Caco-2 (cell line): ENCODE data around the gene INPP4B. TPM values are rescaled to one million over a fixed set of nuclear protein-coding genes. Genes with fewer than 3 reads are reported as not detected.

Source experiments
- BruUV-seq: library from RNA; stranded (reverse); fragments of 400-500 nt; replicated peaks from 2 replicates; lab custom pipeline; 2021; lab: Mats Ljungman, UMichigan
- CTCF ChIA-PET: fragments of 300-600 bp; sonication (Branson Sonifier 250); formaldehyde crosslinking; loops from one replicate; lab custom pipeline; 2022; ENCODE audit warnings: antibody characterized with exemption; lab: Charles Lee
- POLR2A ChIA-PET: fragments of 300-600 bp; sonication (Branson Sonifier 250); formaldehyde crosslinking; loops from one replicate; lab custom pipeline; 2022; ENCODE audit warnings: antibody characterized with exemption; lab: Charles Lee
- DNase-seq, 2 experiments: peaks; one replicate each; pipeline versions ENCODE4 v3.0.0 to v3.0.0-alpha.2; 2020 to 2022
- H3K27me3 ChIP-seq: replicated peaks from 2 replicates; pipeline ENCODE4 v1.6.0; 2011; ENCODE audit warnings: low read length; ENCODE audit not compliant: control insufficient read depth, insufficient read depth
- H3K36me3 ChIP-seq: 2 replicates; pipeline ENCODE4 v1.5.1; 2011; ENCODE audit warnings: low read length; ENCODE audit not compliant: control insufficient read depth, insufficient read depth
- H3K4me1 ChIP-seq: fragments of 250-450 bp; sonication (Bioruptor Pico); 2 replicates; pipeline ENCODE4 v1.5.1; 2020; ENCODE audit warnings: mild to moderate bottlenecking
- H3K4me3 ChIP-seq: 2 replicates; pipeline ENCODE4 v1.5.1; 2011; ENCODE audit warnings: low read depth, mild to moderate bottlenecking, control low read depth, low read length
- H3K9me3 ChIP-seq: fragments of 250-450 bp; sonication (Bioruptor Pico); 2 replicates; pipeline ENCODE4 v1.5.1; 2020; ENCODE audit warnings: mild to moderate bottlenecking, moderate library complexity
- H3K27ac Mint-ChIP-seq: one replicate; pipeline ENCODE4 v1.8.0; 2022; ENCODE audit warnings: mixed read lengths; ENCODE audit not compliant: unreplicated experiment
- H3K27me3 Mint-ChIP-seq: one replicate; pipeline ENCODE4 v1.8.0; 2022; ENCODE audit warnings: mixed read lengths; ENCODE audit not compliant: insufficient read depth, unreplicated experiment
- H3K36me3 Mint-ChIP-seq: one replicate; pipeline ENCODE4 v1.8.0; 2022; ENCODE audit warnings: mild to moderate bottlenecking, mixed read lengths; ENCODE audit not compliant: insufficient read depth, unreplicated experiment
- H3K4me1 Mint-ChIP-seq: one replicate; pipeline ENCODE4 v1.8.0; 2022; ENCODE audit warnings: low read depth, mixed read lengths; ENCODE audit not compliant: unreplicated experiment
- H3K4me3 Mint-ChIP-seq: one replicate; pipeline ENCODE4 v1.8.0; 2022; ENCODE audit warnings: mild to moderate bottlenecking, moderate library complexity, mixed read lengths; ENCODE audit not compliant: unreplicated experiment
- H3K9me3 Mint-ChIP-seq: one replicate; pipeline ENCODE4 v1.8.0; 2022; ENCODE audit warnings: mixed read lengths; ENCODE audit not compliant: unreplicated experiment
- CTCF ChIP-seq, 2 experiments: fragments of 200-600 bp in 1 of 2; IDR thresholded peaks; 1 replicate in 1 of 2; 2 replicates in 1 of 2; pipeline versions ENCODE4 v1.5.1 to v1.8.0; 2011 to 2022; ENCODE audit warnings: antibody characterized with exemption in 1 of 2, control low read depth in 1 of 2, inconsistent platforms in 1 of 2, low read depth in 1 of 2, low read length in 1 of 2, mild to moderate bottlenecking in 1 of 2, moderate library complexity in 1 of 2; ENCODE audit not compliant: insufficient read depth in 1 of 2, severe bottlenecking in 1 of 2, unreplicated experiment in 1 of 2
- intact Hi-C: fragments of 100-400 bp; cut with micrococcal nuclease; formaldehyde crosslinking; loops from one replicate; pipeline ENCODE4 v1.10.0; 2022; ENCODE audit not compliant: unreplicated experiment
- total RNA-seq: library from RNA; stranded (reverse); gene quantifications from 2 replicates; pipeline ENCODE4 v1.2.3, GENCODE V29; 2022

Gene INPP4B
- total RNA-seq, 1 experiment from 2014 or later, result 10.3 TPM

- H3K4me1 Mint-ChIP-seq, result peaks cover 10% of the 10 kb centered on the region
- H3K27me3 Mint-ChIP-seq, result no peaks in the 10 kb centered on the region
- no peak overlapping the region for H3K27ac Mint-ChIP-seq
- H3K36me3 Mint-ChIP-seq, result no peaks in the 10 kb centered on the region
- no peak for DNase-seq
- H3K9me3 Mint-ChIP-seq, result no peaks in the 10 kb centered on the region
- H3K4me3 Mint-ChIP-seq, result no peak overlapping the region
- BruUV-seq, result no TSS peak
- Histone ChIP-seq H3K4me1 (peaks cover 26% of the 10 kb centered on the region), H3K27me3 (no peaks in the 10 kb centered on the region), H3K36me3 (no peaks in the 10 kb centered on the region), H3K9me3 (no peaks in the 10 kb centered on the region), H3K4me3 (no peak overlapping the region)
- ChIA-PET POLR2A (no interaction called here), CTCF (no interaction called here)
- TF ChIP-seq CTCF (IDR thresholded peaks at IDR 0.05; ENCODE audit: insufficient read depth in 1 of 2, low read depth in 1 of 2, low read length in 1 of 2, severe bottlenecking in 1 of 2, unreplicated experiment in 1 of 2), result no peak
- intact Hi-C loops, result no loop called here
Observed at GRCh38 chr4:142380052-142380602, 466.0 kb downstream of the INPP4B start.

GRCh38 chr4:142379277-142380051, 466.6 kb downstream of the INPP4B start:
- no peaks in the 10 kb centered on the region for H3K9me3 Mint-ChIP-seq
- H3K27me3 ChIP-seq, result no peaks in the 10 kb centered on the region
- intact Hi-C loops, result no loop called here

GRCh38 chr4:142378179-142378578, 467.9 kb downstream of the INPP4B start:
- Mint-ChIP-seq H3K4me3 (no peak overlapping the region), H3K9me3 (no peaks in the 10 kb centered on the region), H3K27ac (no peak overlapping the region), H3K4me1 (peaks cover 15% of the 10 kb centered on the region), H3K36me3 (no peaks in the 10 kb centered on the region), H3K27me3 (no peaks in the 10 kb centered on the region)
- Histone ChIP-seq H3K27me3 (no peaks in the 10 kb centered on the region), H3K4me1 (peaks cover 30% of the 10 kb centered on the region), H3K36me3 (no peaks in the 10 kb centered on the region), H3K4me3 (no peak overlapping the region), H3K9me3 (no peaks in the 10 kb centered on the region)
- DNase-seq, result no peak
- BruUV-seq, result no TSS peak
- intact Hi-C loops, result no loop called here
- ChIA-PET CTCF (no interaction called here), POLR2A (no interaction called here)
- TF ChIP-seq CTCF (IDR thresholded peaks at IDR 0.05; ENCODE audit: insufficient read depth in 1 of 2, low read depth in 1 of 2, low read length in 1 of 2, severe bottlenecking in 1 of 2, unreplicated experiment in 1 of 2), result no peak

More at GRCh38 chr4:142379277-142380051, 466.6 kb downstream of the INPP4B start:
- no peak overlapping the region for H3K4me3 Mint-ChIP-seq
- H3K36me3 ChIP-seq, result no peaks in the 10 kb centered on the region
- H3K36me3 Mint-ChIP-seq, result no peaks in the 10 kb centered on the region
- no peaks in the 10 kb centered on the region for H3K27me3 Mint-ChIP-seq
- no peak overlapping the region for H3K4me3 ChIP-seq
- ChIA-PET CTCF (no interaction called here), POLR2A (no interaction called here)
- no peak overlapping the region for H3K27ac Mint-ChIP-seq
- H3K9me3 ChIP-seq, result no peaks in the 10 kb centered on the region
- peaks cover 30% of the 10 kb centered on the region for H3K4me1 ChIP-seq
- BruUV-seq, result no TSS peak
- peak in 1 of 2 experiments; percentile 39 for DNase-seq
- peaks cover 15% of the 10 kb centered on the region for H3K4me1 Mint-ChIP-seq
- TF ChIP-seq CTCF (IDR thresholded peaks at IDR 0.05; ENCODE audit: insufficient read depth in 1 of 2, low read depth in 1 of 2, low read length in 1 of 2, severe bottlenecking in 1 of 2, unreplicated experiment in 1 of 2), result no peak
